Right forelimb (tissue), 1 donor: ENCODE results near the gene LGALS13.
"Not testable (repeated sequence)": the region's sequence is repeated elsewhere in the genome, so short reads cannot be mapped to it uniquely, and the experiment has no call there.

Experiments
- DNase-seq: peaks from one replicate; pipeline ENCODE4 v3.0.0-alpha.2; 2018

Gene LGALS13

DNA sequence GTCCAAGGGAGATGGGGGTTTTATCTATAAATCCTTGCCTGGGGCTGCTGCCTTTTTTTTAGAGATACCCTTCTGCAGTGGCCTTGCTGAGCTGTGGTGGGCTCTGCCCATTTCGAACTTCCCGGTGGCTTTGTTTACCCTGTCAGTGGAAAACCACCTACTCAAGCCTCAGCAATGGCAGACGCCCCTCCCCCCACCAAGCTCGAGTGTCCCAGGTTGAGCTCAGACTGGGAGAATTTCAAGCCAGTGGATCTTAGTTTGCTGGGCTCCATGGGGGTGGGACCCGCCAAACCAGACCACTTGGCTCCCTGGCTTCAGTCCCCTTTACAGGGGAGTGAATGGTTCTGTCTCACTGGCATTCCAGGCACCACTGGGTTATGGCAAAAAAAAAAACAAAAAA lies 21.6 kb downstream of the LGALS13 start:
- no peak for DNase-seq

DNA sequence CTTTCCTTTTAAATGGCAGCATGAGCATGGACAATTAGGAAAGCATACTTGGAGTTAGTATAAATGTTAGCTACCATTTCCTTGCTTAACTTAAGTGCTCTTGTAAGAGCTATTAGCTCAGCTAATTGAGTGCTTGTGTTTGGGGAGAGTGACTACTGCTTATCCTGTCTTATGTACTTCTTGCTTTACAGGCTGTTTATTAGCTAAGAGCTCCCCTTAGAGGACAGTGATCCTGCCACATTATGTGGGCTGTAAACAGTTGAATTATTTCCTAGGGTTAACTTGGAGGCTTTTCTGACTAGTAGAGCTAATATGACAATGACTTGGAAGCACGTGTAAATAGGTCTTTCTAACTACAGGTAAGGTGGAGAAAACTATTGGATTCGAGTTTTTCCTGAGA lies 25.3 kb downstream of the LGALS13 start:
- not testable (repeated sequence) for DNase-seq

DNA sequence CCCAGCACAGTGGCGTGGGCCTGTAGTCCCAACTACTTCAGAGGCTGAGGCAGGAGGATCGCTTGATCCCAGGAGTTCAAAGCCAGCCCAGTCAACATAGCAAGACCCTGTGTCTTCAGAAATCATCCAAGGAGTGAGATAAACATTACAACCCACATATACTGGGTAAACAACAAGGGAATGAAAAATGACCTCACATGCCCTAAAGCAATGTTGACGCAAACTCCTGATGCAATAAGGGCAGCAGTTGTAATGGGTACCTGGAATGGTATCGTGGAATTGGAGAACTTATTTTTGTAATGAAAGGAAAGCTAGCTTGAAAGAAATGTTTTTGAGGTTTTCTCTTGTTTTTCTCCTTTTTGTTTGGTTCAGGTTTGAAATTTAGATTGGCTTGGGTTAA lies 28.9 kb downstream of the LGALS13 start:
- no peak for DNase-seq

- DNase-seq: no peak
Measured at GRCh38 chr19:39631626-39632025, 29.3 kb downstream of the LGALS13 start.

DNA sequence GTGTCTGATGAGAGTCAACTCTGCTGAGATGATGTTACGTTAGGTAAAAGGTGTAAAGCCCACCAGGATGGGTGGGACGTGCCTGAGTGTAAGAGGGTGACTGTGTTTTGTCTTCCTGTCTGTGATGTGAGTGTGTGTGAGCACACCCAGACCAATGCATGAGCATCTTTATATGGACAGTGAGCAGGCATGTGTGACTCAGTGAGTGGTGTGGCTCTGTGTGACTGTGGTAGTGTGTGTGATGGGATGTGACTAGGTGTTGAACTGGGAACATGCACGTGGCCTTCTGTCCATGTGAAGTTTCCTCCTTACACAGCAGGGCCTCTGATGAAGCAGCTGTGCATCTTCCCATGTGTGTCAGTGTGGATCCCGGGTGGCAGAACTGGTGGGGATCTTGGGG lies 35.6 kb downstream of the LGALS13 start:
- DNase-seq: no peak

GRCh38 chr19:39641773-39642172 lies 39.4 kb downstream of the LGALS13 start:
- no peak for DNase-seq

GRCh38 chr19:39643591-39643990 lies 41.3 kb downstream of the LGALS13 start:
- no peak for DNase-seq

- DNase-seq: no peak
Measured at GRCh38 chr19:39645800-39646411, 43.6 kb downstream of the LGALS13 start.

- no peak for DNase-seq
Measured at GRCh38 chr19:39647918-39648317, 45.6 kb downstream of the LGALS13 start.

GRCh38 chr19:39655613-39656012 lies 53.3 kb downstream of the LGALS13 start, which contains the start of gene LGALS16:
Gene LGALS16 (plus strand): TSS chr19:39655913. CDS start chr19:39655962, 49 bp downstream.
- no peak for DNase-seq
